Fibroblast of skin of right quadriceps (primary cell): ENCODE data around the gene RPP38.

Experiments
- DNase-seq: peaks from one replicate; pipeline ENCODE4 v3.0.0-alpha.2; 2013

RPP38 gene, protein sequence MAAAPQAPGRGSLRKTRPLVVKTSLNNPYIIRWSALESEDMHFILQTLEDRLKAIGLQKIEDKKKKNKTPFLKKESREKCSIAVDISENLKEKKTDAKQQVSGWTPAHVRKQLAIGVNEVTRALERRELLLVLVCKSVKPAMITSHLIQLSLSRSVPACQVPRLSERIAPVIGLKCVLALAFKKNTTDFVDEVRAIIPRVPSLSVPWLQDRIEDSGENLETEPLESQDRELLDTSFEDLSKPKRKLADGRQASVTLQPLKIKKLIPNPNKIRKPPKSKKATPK

DNA sequence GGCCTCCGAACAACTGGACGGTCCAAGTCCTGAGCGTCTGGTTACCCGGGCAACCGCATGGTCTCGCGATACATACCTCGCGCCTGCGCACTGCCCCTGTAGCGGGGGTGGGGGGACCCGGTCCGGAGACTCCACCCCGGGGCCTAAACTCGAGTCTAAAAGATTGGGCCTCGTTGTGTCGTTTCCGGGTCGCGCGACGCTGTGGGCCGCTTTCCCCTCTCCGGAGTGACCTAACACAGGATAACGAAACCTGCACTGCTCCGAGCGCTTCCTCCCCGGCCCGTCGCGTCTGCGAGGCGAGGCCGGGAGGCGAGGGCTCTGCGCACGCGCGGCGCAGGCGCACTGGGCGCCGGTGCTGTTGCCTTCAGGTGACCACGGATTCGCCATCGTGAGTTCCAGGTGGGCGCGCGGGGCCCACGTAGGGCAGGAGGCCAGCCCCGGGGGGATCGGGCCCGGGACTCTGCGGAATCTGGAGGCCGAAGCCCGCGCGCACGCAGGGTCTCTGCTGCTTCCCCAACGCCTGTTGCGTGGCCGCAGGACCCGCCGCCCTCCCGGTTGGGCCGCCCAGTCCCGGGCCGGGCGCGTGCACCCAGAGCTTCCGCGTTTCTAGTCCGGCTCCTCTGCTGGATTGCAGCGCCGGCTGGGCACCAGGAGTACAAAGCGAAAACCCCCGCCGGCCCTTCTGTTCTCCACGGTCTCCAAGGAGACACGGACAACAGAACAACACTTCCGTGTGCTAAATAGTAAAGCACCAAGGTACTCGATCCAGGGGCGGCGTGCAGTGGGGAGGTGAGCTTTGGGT lies at the start of gene RPP38:
RPP38 (plus strand) TSS at position 345 of the 802 bp plus-strand sequence. CDS start 5,960 bp downstream, outside the sequence.
- DNase-seq = peak; percentile 95

DNA sequence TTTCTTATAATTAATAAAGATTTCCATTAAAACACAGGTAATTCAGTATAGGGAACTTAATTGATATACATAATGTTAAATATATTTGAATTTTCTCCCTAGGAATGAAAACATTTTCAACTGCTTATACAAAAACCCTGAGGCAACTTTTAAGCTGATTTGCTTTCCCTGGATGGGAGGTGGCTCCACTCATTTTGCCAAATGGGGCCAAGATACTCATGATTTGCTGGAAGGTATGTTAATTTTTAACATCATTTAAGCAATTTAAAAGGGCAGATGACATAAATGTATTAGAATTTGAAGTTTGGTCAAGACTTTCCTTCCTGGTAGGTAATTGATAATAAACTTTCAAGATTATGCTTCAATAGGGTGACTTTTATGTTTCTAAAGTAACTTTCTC lies 47.6 kb upstream of the RPP38 start:
- no peak for DNase-seq

DNA sequence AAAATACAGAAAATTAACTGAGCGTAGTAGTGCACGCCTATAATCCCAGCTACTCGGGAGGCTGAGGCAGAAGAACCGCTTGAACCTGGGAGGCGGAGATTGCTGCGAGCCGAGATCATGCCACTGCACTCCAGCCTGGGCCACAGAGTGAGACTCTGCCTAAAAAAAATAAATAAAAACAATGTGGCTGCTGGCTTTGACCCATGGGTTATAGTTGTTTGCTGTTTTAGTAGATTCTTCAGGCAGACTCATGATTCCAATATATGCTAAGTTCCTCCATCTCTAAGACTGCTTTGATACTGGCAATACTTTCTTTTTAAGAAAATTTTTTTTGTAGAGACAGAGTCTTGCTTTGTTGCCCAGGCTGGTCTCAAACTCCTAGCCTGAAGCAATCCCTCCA lies 45.0 kb upstream of the RPP38 start:
- DNase-seq = no peak

DNA sequence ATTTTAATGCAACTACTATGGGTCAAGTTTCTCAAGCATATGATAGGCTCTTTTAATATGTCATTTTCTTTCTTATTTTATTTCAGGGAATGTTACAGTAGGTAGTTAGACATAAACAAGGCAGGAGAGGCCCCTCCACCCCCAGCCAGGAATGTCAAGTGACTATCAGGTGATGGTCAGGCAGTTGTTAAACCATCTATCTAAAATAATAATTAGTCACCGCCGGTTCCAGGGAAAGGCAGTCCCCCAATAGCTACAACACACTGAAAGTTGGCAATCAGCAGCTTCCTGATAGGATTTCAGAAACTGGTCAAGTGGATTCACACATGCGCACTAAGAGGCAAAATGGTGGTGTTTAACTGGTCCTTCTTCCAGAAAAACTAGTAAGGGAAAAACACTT lies 44.1 kb upstream of the RPP38 start:
- no peak for DNase-seq

DNA sequence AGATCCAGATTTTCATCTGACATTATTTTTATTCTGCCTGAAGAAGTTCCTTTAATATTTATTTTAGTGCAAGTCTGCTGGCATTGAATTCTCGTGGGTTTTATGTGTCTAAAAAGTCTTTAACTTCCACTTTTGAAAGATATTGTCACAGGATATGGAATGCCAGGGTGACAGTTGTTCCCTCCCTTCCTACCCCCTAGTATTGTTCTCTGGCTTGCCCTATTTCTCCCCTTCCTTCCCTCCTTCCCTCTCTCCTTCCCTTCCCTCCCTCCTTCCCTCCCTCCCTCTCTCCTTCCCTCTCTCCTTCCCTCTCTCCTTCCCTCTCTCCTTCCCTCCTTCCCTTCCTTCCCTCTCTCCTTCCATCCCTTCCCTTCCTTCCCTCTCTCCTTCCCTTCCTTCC lies 38.5 kb upstream of the RPP38 start:
- no peak for DNase-seq

DNA sequence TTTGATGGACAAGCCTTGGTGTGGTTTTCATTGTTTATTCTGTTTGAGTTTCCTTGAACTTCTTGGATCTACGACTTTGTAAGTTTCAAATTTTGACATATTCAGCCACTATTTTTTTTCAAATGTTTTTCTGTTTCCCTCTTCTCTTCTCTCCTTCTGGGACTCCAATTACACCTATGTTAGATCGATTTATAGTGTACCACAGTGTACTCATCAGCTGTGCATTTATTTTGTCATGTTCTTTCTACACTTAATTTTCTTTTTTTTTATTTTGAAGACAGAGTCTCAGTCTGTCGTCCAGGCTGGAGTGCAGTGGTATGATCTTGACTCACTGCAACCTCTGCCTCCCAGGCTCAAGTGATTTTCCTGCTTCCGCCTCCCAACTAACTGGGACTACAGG lies 37.2 kb upstream of the RPP38 start:
- no peak for DNase-seq

DNA sequence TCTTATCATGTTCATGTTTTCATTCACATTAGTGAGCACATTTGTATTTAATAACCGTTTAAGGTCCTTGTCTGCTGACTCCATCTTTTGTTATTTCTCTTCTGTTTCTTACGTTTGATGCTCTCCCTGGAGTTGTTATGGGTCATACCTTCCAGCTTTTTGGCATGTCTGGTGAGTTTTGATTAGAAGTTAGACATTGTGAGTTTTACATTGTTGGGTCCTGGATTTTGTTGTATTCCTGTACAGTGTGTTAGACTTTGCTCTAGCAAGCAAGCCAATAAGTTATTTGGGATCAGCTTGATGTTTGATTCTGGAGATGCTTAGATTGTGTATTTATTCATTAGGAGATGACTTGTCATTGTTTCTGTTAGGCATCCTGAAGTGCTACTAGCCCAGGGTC lies 36.5 kb upstream of the RPP38 start:
- DNase-seq = no peak

DNA sequence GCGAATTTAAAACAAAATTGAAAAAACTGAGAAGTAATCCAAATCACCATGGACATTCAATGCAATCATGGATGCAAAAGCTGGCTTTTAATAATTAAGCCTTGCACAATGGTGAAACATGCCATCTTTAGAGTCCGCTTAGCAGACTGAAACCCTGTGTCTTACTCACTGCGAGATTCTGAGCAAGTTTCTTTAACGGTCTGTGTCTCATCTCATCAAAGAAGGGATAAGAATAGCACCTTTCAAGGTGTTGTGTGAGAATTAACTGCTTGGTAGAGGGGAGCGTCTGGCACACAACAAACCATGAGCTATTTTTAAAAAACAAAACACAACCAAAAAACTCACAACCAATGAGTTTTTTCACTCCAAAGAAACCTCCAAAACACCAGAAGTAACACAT lies 30.0 kb upstream of the RPP38 start:
- no peak for DNase-seq

DNA sequence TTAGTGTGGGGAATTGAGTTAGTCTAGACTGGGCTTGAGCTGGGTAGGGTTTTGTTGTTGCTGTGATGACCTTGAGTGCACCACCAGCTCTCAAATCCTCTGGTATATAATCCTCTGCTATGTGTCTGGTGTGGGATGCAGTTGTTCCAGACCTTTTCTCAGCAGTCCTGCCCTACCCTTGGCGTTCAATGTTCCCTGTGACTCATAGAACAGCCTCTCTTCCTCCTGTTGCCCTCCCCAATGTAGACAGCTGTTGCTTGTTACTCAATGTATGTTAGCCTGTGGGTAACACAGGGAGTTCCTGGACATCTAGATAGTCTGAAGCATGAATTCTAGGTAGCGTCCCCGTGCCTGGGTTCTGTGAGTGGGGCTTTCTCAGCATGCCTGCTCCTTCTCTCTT lies 28.4 kb upstream of the RPP38 start:
- DNase-seq = no peak

DNA sequence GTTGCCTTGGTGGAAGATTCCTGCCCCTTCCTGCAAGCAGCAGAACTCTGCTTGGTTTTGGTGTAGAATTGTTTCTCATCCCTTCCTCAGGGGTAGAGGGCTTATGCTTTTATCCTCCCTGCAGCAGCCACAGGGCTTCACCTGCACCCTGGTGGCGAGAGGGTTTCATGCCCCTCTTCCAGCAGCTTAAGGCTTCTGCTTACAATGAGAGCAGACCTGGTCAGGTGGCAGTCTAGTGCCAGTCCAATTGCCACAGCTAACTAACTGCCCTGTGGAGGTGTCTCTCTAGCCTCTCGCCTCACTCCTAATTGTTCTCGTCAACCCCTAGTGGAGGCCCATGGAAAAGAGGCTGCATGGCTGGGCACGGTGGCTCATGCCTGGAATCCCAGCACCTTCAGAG lies 27.9 kb upstream of the RPP38 start:
- DNase-seq = no peak

DNA sequence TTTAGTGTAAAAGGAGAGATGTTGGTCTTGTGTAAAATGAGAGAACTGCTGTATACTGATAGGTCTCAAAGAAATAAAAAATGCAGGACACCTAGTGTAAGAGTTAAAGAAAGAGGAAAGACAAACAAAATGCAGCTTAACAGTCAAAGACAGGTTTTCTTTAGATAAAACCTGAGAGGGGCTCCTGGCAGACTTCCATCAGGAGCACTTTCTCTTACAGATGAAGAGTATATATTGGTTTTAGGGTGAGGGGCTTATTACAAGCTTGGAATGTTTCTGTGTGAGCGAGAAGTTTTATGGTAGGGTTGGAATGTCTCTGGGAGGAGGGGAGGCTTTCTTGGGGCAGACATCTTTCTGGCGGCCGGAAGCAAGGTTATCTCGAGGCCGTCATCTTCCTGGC lies 24.8 kb upstream of the RPP38 start:
- DNase-seq = no peak

DNA sequence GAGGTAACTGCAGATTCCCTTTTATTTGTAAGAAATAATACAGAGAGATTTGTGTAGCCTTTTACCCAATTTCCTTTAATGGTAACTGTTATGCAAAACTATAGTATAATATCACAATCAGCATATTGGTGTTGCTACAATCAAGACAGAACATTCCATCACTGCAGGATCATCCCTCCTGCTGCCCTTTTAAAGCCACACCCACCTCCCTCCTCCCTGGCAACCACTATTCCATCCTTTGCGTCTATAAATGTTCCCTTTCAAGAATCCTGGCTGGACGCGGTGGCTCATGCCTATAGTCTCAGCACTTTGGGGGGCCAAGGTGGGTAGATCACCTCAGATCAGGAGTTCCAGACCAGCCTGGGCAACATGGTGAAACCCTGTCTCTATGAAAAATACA lies 21.7 kb upstream of the RPP38 start:
- no peak for DNase-seq

DNA sequence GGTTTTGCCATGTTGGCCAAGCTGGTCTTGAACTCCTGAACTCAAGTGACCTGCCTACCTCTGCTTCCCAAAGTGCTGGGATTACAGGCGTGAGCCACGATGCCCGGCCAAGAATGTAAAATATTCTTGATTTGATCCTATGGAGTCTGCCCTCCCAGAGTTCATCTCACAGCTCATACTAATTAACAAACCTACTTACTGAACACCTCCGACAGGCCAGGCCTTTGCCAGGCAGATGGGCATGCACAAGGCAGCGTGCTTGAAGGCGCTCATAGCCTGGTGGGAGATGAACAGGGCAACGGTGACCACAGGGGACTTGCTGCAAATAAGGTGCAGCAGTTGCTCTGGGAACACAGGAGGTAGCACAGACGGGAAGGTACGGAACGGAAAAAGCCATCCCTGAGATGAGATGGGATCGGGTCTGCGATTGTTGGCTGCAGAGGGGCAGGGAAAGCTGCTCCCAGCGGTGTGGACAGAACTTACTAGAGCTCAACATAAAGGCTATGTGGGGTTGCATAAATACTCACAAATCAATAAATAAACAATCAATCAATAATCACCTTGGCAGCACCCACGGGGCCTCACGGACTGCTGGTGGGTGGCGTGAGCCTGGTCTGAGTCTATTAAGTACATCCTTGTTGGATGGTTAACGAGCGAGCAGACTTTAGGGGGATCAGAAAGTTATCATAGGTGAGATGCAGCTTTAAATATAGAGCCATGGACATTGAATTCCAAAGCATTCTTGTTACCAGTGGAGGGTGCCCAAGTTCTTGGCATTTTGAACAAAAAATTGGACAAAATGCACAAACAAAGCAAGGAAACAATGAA lies 13.3 kb upstream of the RPP38 start:
- DNase-seq = no peak

DNA sequence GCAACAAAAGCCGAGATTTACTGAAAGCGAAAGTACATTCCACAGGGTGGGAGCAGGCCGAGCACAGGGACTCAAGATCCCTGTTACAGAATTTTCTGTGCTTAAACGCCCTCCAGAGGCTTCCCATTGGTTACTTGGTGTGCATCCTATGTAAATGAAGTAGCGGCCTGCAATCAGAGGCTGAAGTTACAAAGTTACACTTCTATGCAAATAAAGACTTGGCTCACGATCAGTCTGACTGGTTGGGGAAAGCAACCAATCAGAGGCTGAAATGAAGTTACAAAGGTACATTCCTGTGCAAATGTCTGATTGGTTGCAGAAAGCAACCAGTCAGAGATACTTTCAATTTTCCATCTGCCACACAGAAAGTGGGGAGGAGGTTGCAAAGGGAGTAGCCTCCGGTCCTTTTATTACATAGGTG lies 12.6 kb upstream of the RPP38 start:
- peak; percentile 91 for DNase-seq

DNA sequence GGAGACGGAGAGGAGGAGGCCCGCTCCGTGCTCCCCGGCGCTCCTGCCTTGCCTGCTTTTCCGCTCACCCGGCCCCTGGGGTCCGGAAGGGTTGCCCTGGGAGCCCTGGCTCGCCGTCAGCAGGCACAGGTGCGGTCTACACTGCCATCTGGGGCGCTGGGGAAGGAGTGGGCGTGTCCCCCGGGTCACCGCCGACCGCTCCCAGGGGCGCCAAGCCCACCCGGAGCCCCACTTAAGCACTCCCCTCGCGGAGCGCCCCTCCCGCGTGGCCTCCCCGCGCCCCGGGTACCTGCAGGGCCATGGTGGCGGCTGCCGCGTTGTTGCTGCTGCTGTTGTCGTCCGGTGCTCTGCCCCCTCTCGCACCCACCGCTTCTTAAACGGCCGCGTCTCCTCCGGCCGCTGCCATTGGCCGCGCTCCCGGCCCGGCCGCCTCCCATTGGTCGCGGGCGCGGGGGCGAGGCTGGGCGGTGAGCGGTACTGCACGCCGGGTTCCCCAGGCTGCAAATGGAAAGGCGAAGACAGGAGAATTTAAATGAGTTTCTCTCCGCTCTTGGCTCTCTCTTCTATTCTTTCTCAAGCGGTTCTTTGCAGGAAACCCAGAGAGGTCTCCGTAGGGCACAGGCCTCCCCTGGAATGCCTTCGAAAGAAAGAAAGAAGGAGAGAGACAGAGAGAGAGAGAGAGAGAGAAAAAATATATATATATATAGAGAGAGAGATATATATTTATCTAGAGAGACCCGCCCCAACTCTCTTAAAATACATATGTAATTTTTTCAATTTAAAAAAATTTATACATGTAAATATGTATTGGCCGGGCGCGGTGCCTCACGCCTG lies 8.5 kb upstream of the RPP38 start, which contains the start of gene ACBD7:
ACBD7 (minus strand) TSS at position 349 of the 834 bp plus-strand sequence; CDS start at position 301, 48 bp downstream.
- peak; percentile 69 for DNase-seq

DNA sequence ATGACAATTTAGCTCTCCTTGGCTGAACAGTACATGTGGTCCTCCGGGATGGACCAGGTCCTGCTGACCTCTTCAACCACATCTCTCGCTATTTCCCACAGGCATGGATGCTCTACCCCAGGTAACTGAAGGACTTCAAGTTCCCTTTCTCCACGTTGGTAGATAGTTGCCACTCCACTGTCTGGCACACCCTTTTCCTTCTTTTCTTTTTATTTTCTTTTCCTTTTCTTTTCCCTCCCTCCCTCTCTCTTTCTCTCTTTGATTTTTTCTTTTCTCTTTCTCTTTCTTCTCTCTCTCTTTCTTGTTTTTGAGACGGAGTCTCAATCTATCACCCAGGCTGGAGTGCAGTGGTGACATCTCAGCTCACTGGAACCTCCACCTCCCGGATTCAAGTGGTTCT lies 5.7 kb upstream of the RPP38 start:
- no peak for DNase-seq

DNA sequence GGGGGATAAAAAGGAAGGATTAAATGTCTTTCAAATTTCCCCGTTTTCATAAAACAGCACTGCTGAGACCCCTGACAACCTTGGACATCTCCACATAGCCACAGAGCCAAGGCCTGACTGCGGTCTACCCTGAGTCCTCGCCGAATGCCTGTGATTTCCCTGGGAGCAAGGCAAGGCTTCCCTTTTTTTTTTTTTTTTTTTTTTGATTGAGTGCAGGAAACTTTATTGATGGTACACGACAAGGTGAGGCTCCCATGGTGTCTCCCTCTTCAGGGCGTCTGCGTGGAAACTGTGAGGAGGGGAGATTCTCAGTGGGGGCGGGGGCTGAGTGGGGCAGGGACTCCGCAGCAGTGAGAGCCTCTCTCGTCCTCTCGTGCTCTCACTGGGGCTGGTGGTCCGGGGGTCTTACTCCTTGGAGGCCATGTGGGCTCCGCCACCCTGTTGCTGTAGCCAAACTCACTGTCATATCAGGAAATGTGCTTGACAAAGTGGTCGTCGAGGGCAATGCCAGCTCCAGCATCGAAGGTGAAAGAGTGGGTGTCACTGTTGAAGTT lies 4.2 kb upstream of the RPP38 start:
- DNase-seq = no peak

DNA sequence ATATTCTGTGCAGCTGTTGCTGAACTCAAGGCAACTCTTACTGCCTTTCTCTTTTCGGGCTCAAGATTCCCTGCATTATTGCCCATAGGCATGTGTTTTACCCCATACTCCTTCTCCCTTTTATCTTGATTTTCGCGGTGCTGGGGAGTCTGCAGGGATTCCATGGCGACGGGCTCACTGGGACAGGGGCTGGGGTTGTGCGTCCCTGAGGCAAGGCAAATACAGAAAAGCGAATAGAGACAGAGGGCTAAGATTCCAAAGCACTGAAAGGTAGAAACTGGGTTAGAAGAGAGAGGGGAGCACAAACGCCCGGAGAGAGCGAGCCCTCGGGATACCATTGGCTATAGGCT lies 519 bp upstream of the RPP38 start:
- no peak for DNase-seq

DNA sequence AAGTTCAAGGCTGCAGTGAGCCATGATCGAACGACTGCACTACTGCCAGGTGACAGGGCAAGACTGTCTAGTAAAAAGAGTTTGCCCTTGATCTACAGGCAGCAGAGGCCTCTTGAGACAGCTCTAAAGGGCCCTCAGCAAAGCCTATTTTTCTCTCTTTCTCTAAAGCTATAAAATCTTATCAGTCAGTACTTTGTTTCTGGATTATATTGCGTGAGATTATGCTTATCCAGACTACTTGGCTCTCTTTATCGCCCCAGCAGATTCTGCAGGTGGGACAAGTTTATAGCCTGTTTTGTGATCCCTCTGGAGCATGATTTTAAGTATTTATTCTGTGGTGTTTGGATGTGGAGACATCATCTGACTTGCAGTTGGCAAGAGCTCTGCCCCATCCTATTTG lies 2.7 kb downstream of the RPP38 start:
- no peak for DNase-seq

DNA sequence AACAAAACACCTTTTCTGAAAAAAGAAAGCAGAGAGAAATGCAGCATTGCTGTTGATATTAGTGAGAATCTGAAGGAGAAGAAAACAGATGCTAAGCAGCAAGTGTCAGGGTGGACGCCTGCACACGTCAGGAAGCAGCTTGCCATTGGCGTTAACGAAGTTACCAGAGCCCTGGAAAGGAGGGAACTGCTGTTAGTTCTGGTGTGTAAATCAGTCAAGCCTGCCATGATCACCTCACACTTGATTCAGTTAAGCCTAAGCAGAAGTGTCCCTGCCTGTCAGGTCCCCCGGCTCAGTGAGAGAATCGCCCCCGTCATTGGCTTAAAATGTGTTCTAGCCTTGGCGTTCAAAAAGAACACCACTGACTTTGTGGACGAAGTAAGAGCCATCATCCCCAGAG lies 6.4 kb downstream of the RPP38 start:
- no peak for DNase-seq

DNA sequence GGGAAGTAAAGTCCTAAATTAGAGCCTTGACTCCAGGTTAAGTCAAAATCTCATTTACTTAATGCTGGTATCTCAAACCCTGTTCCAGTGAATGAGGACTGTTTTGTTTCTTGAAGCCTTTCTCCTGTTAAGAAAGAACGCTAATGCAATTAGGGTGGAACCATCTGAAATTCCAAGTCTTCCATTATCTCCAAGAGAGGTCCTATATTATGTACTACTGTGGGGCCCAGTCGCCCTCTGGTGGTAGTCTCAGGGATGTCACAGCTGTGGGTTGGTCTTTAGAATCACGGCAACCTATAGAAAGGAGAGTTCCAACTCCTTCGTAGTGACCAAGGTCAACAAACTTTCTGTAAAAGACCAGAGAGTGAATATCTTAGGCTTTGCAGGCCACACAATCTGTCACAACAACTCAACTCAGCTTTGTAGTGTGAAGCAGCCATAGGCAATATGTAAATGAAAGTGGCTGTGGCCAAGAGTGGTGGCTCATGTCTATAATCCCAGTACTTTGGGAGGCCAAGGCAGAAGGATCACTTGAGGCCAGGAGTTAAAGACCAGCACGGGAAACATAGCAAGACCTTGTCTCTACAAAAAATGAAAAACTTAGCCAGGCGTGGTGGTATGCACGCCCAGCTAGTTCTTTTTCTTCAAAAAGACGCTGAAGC lies 9.3 kb downstream of the RPP38 start:
- DNase-seq = peak; percentile 65

DNA sequence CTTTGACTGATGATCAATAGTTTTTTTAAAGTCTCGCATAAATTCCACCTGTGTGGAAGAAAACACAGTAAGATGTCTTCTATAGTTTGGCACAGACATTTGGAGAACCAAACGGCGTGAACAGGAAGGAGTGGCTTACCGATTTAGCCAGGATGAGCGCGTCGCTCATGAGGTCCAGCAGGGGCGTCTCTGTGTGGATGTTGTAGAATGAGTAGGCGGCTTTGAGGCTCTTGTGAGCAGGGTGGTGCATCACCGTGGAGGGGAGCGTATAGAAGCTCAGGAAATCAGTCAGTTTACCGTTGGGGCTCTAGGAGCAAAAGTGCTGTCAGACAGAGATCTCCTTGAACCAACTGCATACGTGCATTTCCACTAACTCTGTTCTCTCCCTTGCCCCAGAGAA lies 15.5 kb downstream of the RPP38 start:
- DNase-seq = no peak
